Fibroblast of lung (primary cell): Measurements from ENCODE around the gene LCN2. TPM values are rescaled to one million over a fixed set of nuclear protein-coding genes. Genes with fewer than 3 reads are reported as not detected.

Experiments
- DNase-seq, 2 donors: peaks; one replicate each; pipeline versions ENCODE4 v3.0.0 to v3.0.0-alpha.2; 2010; ENCODE audit warnings: low read depth in 2 of 2
- H2AFZ ChIP-seq: 2 replicates; pipeline ENCODE4 v1.5.1; 2012; ENCODE audit warnings: low read length, control low read depth, inconsistent platforms
- H3K27ac ChIP-seq: 2 replicates; pipeline ENCODE4 v1.5.1; 2011; ENCODE audit warnings: low read length, control low read depth; ENCODE audit not compliant: insufficient read depth
- H3K27me3 ChIP-seq: 2 replicates; pipeline ENCODE4 v1.5.1; 2011; ENCODE audit warnings: mild to moderate bottlenecking, low read length; ENCODE audit not compliant: control insufficient read depth, insufficient read depth
- H3K36me3 ChIP-seq: 2 replicates; pipeline ENCODE4 v1.5.1; 2011; ENCODE audit warnings: low read length; ENCODE audit not compliant: control insufficient read depth, insufficient read depth
- H3K4me1 ChIP-seq: 2 replicates; pipeline ENCODE4 v1.5.1; 2011; ENCODE audit warnings: low read length; ENCODE audit not compliant: control insufficient read depth, insufficient read depth; ENCODE audit errors: extremely low read depth
- H3K4me2 ChIP-seq: 2 replicates; pipeline ENCODE4 v1.5.1; 2011; ENCODE audit warnings: low read length, control low read depth; ENCODE audit not compliant: insufficient read depth; ENCODE audit errors: extremely low read depth
- H3K4me3 ChIP-seq, 4 experiments: fragments of 200-600 bp in 1 of 4; sonication (generic) in 1 of 4; replicated peaks in 1 of 4; 2 replicates each; pipeline ENCODE4 v1.5.1; 2011 to 2016; ENCODE audit warnings: low read length in 4 of 4, low read depth in 3 of 4, mild to moderate bottlenecking in 3 of 4, control low read depth in 2 of 4, inconsistent platforms in 1 of 4, mixed read lengths in 1 of 4; ENCODE audit not compliant: insufficient read depth in 1 of 4; ENCODE audit errors: control extremely low read depth in 1 of 4
- H3K79me2 ChIP-seq: 2 replicates; pipeline ENCODE4 v1.5.1; 2012; ENCODE audit warnings: mild to moderate bottlenecking, low read length, inconsistent platforms; ENCODE audit not compliant: control insufficient read depth, insufficient read depth
- H3K9ac ChIP-seq: 2 replicates; pipeline ENCODE4 v1.5.1; 2011; ENCODE audit warnings: mild to moderate bottlenecking, low read length, control low read depth; ENCODE audit not compliant: insufficient read depth
- H3K9me3 ChIP-seq: 2 replicates; pipeline ENCODE4 v1.5.1; 2012; ENCODE audit warnings: low read depth, low read length; ENCODE audit not compliant: control insufficient read depth, insufficient read depth
- H4K20me1 ChIP-seq: 2 replicates; pipeline ENCODE4 v1.5.1; 2011; ENCODE audit warnings: low read length; ENCODE audit not compliant: control insufficient read depth, insufficient read depth; ENCODE audit errors: extremely low read depth
- CTCF ChIP-seq, 2 donors: IDR thresholded peaks in 1 of 2; conservative IDR thresholded peaks in 1 of 2; 1 replicate in 1 of 2; 2 replicates in 1 of 2; pipeline ENCODE4 v1.5.1; 2011 to 2012; ENCODE audit warnings: low read length in 2 of 2, control low read depth in 1 of 2, inconsistent platforms in 1 of 2, low read depth in 1 of 2, mild to moderate bottlenecking in 1 of 2
- EZH2 ChIP-seq: IDR thresholded peaks from 2 replicates; pipeline ENCODE4 v1.5.1; 2012; ENCODE audit warnings: low read length, control low read depth, mild to moderate bottlenecking; ENCODE audit errors: missing control alignments
- polyA plus RNA-seq, 2 donors: library from polyadenylated mRNA; depleted of rRNA in 1 of 2; stranded (reverse) in 1 of 2; unstranded in 1 of 2; fragments of >200 nt; gene quantifications; 2 replicates each; pipeline ENCODE4 v1.2.1, GENCODE V29; 2011 to 2012; ENCODE audit warnings: missing spikeins in 1 of 2
- total RNA-seq: library from RNA; depleted of rRNA; stranded (reverse); fragments of >200 nt; gene quantifications from 2 replicates; pipeline ENCODE4 v1.2.1, GENCODE V29; 2014

The LCN2 gene
- total and polyA plus RNA-seq, 2 donors (not counting 1 experiment from before 2014, with no cell fraction given) = not detected

GRCh38 chr9:128153947-128154695, 4.9 kb downstream of the LCN2 start:
- H3K36me3 ChIP-seq = no peaks in the 10 kb centered on the region
- H3K27me3 ChIP-seq = no peaks in the 10 kb centered on the region
- no peak overlapping the region for H3K4me3 ChIP-seq
- H3K9ac ChIP-seq = no peak overlapping the region
- no peak overlapping the region for H3K4me2 ChIP-seq
- no peaks in the 10 kb centered on the region for H3K9me3 ChIP-seq
- no peaks in the 10 kb centered on the region for H4K20me1 ChIP-seq
- H2AFZ ChIP-seq = no peak overlapping the region
- no peaks in the 10 kb centered on the region for H3K4me1 ChIP-seq
- no peak overlapping the region for H3K27ac ChIP-seq
- H3K79me2 ChIP-seq = no peaks in the 10 kb centered on the region
- TF ChIP-seq CTCF (conservative IDR thresholded peaks at IDR 0.05 in 1 of 2, IDR thresholded peaks at IDR 0.05 in 1 of 2; ENCODE audit: low read depth in 1 of 2, low read length in 2 of 2) (no peak), EZH2 (no peak)
- DNase-seq = no peak

- H3K27me3 ChIP-seq = no peaks in the 10 kb centered on the region
- H3K79me2 ChIP-seq = no peaks in the 10 kb centered on the region
- H3K4me1 ChIP-seq = no peaks in the 10 kb centered on the region
- DNase-seq = no peak
- no peaks in the 10 kb centered on the region for H3K36me3 ChIP-seq
- no peak overlapping the region for H3K9ac ChIP-seq
- H3K4me3 ChIP-seq = no peak overlapping the region
- no peak overlapping the region for H3K4me2 ChIP-seq
- no peaks in the 10 kb centered on the region for H4K20me1 ChIP-seq
- TF ChIP-seq EZH2 = no peak
- H3K27ac ChIP-seq = no peak overlapping the region
- H2AFZ ChIP-seq = no peak overlapping the region
- H3K9me3 ChIP-seq = no peaks in the 10 kb centered on the region
These were observed 6.7 kb downstream of the LCN2 start for GRCh38 chr9:128155736-128156500.

GRCh38 chr9:128159522-128159783, 10.2 kb downstream of the LCN2 start:
- Histone ChIP-seq H4K20me1 (no peaks in the 10 kb centered on the region), H3K4me2 (peak overlapping the region; percentile 79), H3K9me3 (no peaks in the 10 kb centered on the region), H3K27ac (peak overlapping the region; percentile 59), H3K27me3 (no peaks in the 10 kb centered on the region), H2AFZ (peak overlapping the region; percentile 94), H3K4me1 (no peaks in the 10 kb centered on the region), H3K36me3 (peaks cover 6% of the 10 kb centered on the region), H3K79me2 (no peaks in the 10 kb centered on the region), H3K4me3 (peak overlapping the region; percentile 40 to 61 (median 52)), H3K9ac (peak overlapping the region; percentile 53)
- no peak for DNase-seq
- TF ChIP-seq CTCF (conservative IDR thresholded peaks at IDR 0.05 in 1 of 2, IDR thresholded peaks at IDR 0.05 in 1 of 2; ENCODE audit: low read depth in 1 of 2, low read length in 2 of 2) (no peak), EZH2 (no peak)
